ENCODE data around the gene CCDC180.

DNA sequence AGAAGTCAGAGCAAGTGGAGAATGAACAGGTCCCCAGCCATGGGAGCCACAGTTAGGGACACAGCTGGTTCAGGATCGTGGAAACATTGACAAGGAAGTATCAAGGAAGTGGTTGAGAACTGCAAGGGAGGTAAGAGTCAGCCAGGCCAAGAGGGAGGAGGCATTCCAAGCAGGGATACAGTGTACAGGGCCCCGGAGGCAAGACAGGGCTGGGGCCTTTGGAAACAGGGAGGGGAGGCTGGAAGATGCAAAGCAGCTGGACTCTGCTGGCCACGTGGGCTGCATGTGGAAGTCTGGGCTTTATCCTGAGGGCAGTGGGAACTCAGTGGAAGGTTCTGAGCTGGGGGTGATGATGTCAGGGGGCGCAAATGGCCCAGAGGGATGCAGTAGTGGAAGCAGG lies 14.2 kb downstream of the CCDC180 start:
- no peak for TF ChIP-seq POLR2A (IDR thresholded peaks at IDR 0.05)
- TF ChIP-seq, protein P1, sequence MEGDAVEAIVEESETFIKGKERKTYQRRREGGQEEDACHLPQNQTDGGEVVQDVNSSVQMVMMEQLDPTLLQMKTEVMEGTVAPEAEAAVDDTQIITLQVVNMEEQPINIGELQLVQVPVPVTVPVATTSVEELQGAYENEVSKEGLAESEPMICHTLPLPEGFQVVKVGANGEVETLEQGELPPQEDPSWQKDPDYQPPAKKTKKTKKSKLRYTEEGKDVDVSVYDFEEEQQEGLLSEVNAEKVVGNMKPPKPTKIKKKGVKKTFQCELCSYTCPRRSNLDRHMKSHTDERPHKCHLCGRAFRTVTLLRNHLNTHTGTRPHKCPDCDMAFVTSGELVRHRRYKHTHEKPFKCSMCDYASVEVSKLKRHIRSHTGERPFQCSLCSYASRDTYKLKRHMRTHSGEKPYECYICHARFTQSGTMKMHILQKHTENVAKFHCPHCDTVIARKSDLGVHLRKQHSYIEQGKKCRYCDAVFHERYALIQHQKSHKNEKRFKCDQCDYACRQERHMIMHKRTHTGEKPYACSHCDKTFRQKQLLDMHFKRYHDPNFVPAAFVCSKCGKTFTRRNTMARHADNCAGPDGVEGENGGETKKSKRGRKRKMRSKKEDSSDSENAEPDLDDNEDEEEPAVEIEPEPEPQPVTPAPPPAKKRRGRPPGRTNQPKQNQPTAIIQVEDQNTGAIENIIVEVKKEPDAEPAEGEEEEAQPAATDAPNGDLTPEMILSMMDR (IDR thresholded peaks at IDR 0.05): no peak

All from ovary (tissue), 3 donors.